ENCODE data around the gene WDR6.

Gene WDR6

GRCh38 chr3:49026536-49026935 is 19.3 kb downstream of the WDR6 start:
- Histone ChIP-seq H3K36me3 (ENCODE audit: insufficient read depth, low read depth, low read length) (peaks cover 75% of the 10 kb centered on the region), H3K27me3 (ENCODE audit: insufficient read depth, low read length) (no peaks in the 10 kb centered on the region), H3K9me3 (ENCODE audit: insufficient read depth, low read depth, low read length) (no peaks in the 10 kb centered on the region), H3K9ac (ENCODE audit: low read depth, low read length) (no peak overlapping the region), H3K4me3 (ENCODE audit: low read length) (no peak overlapping the region), H3K4me1 (ENCODE audit: insufficient read depth, low read length) (0 out of 2 replicates have a peak, but pooled peaks cover 5% of the 10 kb centered on the region), H3K27ac (ENCODE audit: low read length) (no peak overlapping the region)

- no peaks in the 10 kb centered on the region for H3K9me3 ChIP-seq (ENCODE audit: insufficient read depth, low read depth, low read length)
- 0 out of 2 replicates have a peak overlapping the region, but pooled peaks have one; percentile 86 for H3K4me3 ChIP-seq (ENCODE audit: low read length)
- H3K27ac ChIP-seq (ENCODE audit: low read length) = no peak overlapping the region
- H3K27me3 ChIP-seq (ENCODE audit: insufficient read depth, low read length) = no peaks in the 10 kb centered on the region
- 0 out of 2 replicates have a peak, but pooled peaks cover 5% of the 10 kb centered on the region for H3K4me1 ChIP-seq (ENCODE audit: insufficient read depth, low read length)
- peaks cover 86% of the 10 kb centered on the region for H3K36me3 ChIP-seq (ENCODE audit: insufficient read depth, low read depth, low read length)
- no peak overlapping the region for H3K9ac ChIP-seq (ENCODE audit: low read depth, low read length)
Measured at GRCh38 chr3:49027634-49028033, 20.4 kb downstream of the WDR6 start.

GRCh38 chr3:49028298-49028672 is 21.1 kb downstream of the WDR6 start:
- no peak overlapping the region for H3K27ac ChIP-seq (ENCODE audit: low read length)
- H3K4me3 ChIP-seq (ENCODE audit: low read length) = peak overlapping the region; percentile 86
- H3K27me3 ChIP-seq (ENCODE audit: insufficient read depth, low read length) = no peaks in the 10 kb centered on the region
- peaks cover 88% of the 10 kb centered on the region for H3K36me3 ChIP-seq (ENCODE audit: insufficient read depth, low read depth, low read length)
- H3K9ac ChIP-seq (ENCODE audit: low read depth, low read length) = peak overlapping the region; percentile 89
- H3K9me3 ChIP-seq (ENCODE audit: insufficient read depth, low read depth, low read length) = no peaks in the 10 kb centered on the region
- 0 out of 2 replicates have a peak, but pooled peaks cover 5% of the 10 kb centered on the region for H3K4me1 ChIP-seq (ENCODE audit: insufficient read depth, low read length)

- Histone ChIP-seq H3K4me3 (ENCODE audit: low read length) (peak within 1 kb of the TSS; percentile 86), H3K9ac (ENCODE audit: low read depth, low read length) (peak within 1 kb of the TSS; percentile 89), H3K4me1 (ENCODE audit: insufficient read depth, low read length) (0 out of 2 replicates have a peak, but pooled peaks cover 5% of the 10 kb centered on the region), H3K27me3 (ENCODE audit: insufficient read depth, low read length) (no peaks in the 10 kb centered on the region), H3K9me3 (ENCODE audit: insufficient read depth, low read depth, low read length) (no peaks in the 10 kb centered on the region), H3K36me3 (ENCODE audit: insufficient read depth, low read depth, low read length) (peaks cover 88% of the 10 kb centered on the region), H3K27ac (ENCODE audit: low read length) (no peak within 1 kb of the TSS)
Measured at GRCh38 chr3:49028673-49029562, 21.7 kb downstream of the WDR6 start, which contains the start of gene IMPDH2. TSS of gene IMPDH2 (minus strand) at chr3:49029398. CDS start at chr3:49029350, 48 bp downstream.

GRCh38 chr3:49029563-49029884 is 22.3 kb downstream of the WDR6 start:
- Histone ChIP-seq H3K4me3 (ENCODE audit: low read length) (peak overlapping the region; percentile 17; the same call in 1 of the 2 replicates), H3K9me3 (ENCODE audit: insufficient read depth, low read depth, low read length) (no peaks in the 10 kb centered on the region), H3K4me1 (ENCODE audit: insufficient read depth, low read length) (0 out of 2 replicates have a peak, but pooled peaks cover 5% of the 10 kb centered on the region), H3K27me3 (ENCODE audit: insufficient read depth, low read length) (no peaks in the 10 kb centered on the region), H3K27ac (ENCODE audit: low read length) (no peak overlapping the region), H3K36me3 (ENCODE audit: insufficient read depth, low read depth, low read length) (peaks cover 87% of the 10 kb centered on the region), H3K9ac (ENCODE audit: low read depth, low read length) (peak overlapping the region; percentile 33; the same call in 1 of the 2 replicates)

GRCh38 chr3:49030321-49030720 is 23.1 kb downstream of the WDR6 start:
- Histone ChIP-seq H3K27ac (ENCODE audit: low read length) (no peak overlapping the region), H3K36me3 (ENCODE audit: insufficient read depth, low read depth, low read length) (peaks cover 87% of the 10 kb centered on the region), H3K9ac (ENCODE audit: low read depth, low read length) (no peak overlapping the region), H3K4me3 (ENCODE audit: low read length) (no peak overlapping the region), H3K27me3 (ENCODE audit: insufficient read depth, low read length) (no peaks in the 10 kb centered on the region), H3K9me3 (ENCODE audit: insufficient read depth, low read depth, low read length) (no peaks in the 10 kb centered on the region), H3K4me1 (ENCODE audit: insufficient read depth, low read length) (0 out of 2 replicates have a peak, but pooled peaks cover 5% of the 10 kb centered on the region)

- Histone ChIP-seq H3K36me3 (ENCODE audit: insufficient read depth, low read depth, low read length) (peaks cover 77% of the 10 kb centered on the region), H3K9me3 (ENCODE audit: insufficient read depth, low read depth, low read length) (no peaks in the 10 kb centered on the region), H3K4me3 (ENCODE audit: low read length) (no peak overlapping the region), H3K27me3 (ENCODE audit: insufficient read depth, low read length) (no peaks in the 10 kb centered on the region), H3K9ac (ENCODE audit: low read depth, low read length) (no peak overlapping the region), H3K4me1 (ENCODE audit: insufficient read depth, low read length) (0 out of 2 replicates have a peak, but pooled peaks cover 5% of the 10 kb centered on the region), H3K27ac (ENCODE audit: low read length) (no peak overlapping the region)
Measured at GRCh38 chr3:49032646-49033304, 25.6 kb downstream of the WDR6 start.

GRCh38 chr3:49034650-49035049 is 27.5 kb downstream of the WDR6 start:
- Histone ChIP-seq H3K27ac (ENCODE audit: low read length) (no peak overlapping the region), H3K27me3 (ENCODE audit: insufficient read depth, low read length) (no peaks in the 10 kb centered on the region), H3K36me3 (ENCODE audit: insufficient read depth, low read depth, low read length) (peaks cover 76% of the 10 kb centered on the region), H3K9me3 (ENCODE audit: insufficient read depth, low read depth, low read length) (no peaks in the 10 kb centered on the region), H3K4me3 (ENCODE audit: low read length) (no peak overlapping the region), H3K4me1 (ENCODE audit: insufficient read depth, low read length) (no peaks in the 10 kb centered on the region), H3K9ac (ENCODE audit: low read depth, low read length) (no peak overlapping the region)

GRCh38 chr3:49035281-49035680 is 28.1 kb downstream of the WDR6 start:
- no peak overlapping the region for H3K9ac ChIP-seq (ENCODE audit: low read depth, low read length)
- no peak overlapping the region for H3K4me3 ChIP-seq (ENCODE audit: low read length)
- H3K27me3 ChIP-seq (ENCODE audit: insufficient read depth, low read length) = no peaks in the 10 kb centered on the region
- H3K36me3 ChIP-seq (ENCODE audit: insufficient read depth, low read depth, low read length) = peaks cover 75% of the 10 kb centered on the region
- H3K27ac ChIP-seq (ENCODE audit: low read length) = no peak overlapping the region
- H3K9me3 ChIP-seq (ENCODE audit: insufficient read depth, low read depth, low read length) = no peaks in the 10 kb centered on the region
- no peaks in the 10 kb centered on the region for H3K4me1 ChIP-seq (ENCODE audit: insufficient read depth, low read length)

- H3K9ac ChIP-seq (ENCODE audit: low read depth, low read length) = no peak overlapping the region
- H3K36me3 ChIP-seq (ENCODE audit: insufficient read depth, low read depth, low read length) = peaks cover 79% of the 10 kb centered on the region
- H3K4me1 ChIP-seq (ENCODE audit: insufficient read depth, low read length) = no peaks in the 10 kb centered on the region
- H3K27ac ChIP-seq (ENCODE audit: low read length) = no peak overlapping the region
- H3K27me3 ChIP-seq (ENCODE audit: insufficient read depth, low read length) = no peaks in the 10 kb centered on the region
- no peak overlapping the region for H3K4me3 ChIP-seq (ENCODE audit: low read length)
- H3K9me3 ChIP-seq (ENCODE audit: insufficient read depth, low read depth, low read length) = no peaks in the 10 kb centered on the region
Measured at GRCh38 chr3:49053543-49053942, 46.4 kb downstream of the WDR6 start.

GRCh38 chr3:49054344-49054862 is 47.2 kb downstream of the WDR6 start:
- no peak overlapping the region for H3K27ac ChIP-seq (ENCODE audit: low read length)
- peaks cover 78% of the 10 kb centered on the region for H3K36me3 ChIP-seq (ENCODE audit: insufficient read depth, low read depth, low read length)
- no peak overlapping the region for H3K4me3 ChIP-seq (ENCODE audit: low read length)
- H3K9me3 ChIP-seq (ENCODE audit: insufficient read depth, low read depth, low read length) = no peaks in the 10 kb centered on the region
- no peaks in the 10 kb centered on the region for H3K4me1 ChIP-seq (ENCODE audit: insufficient read depth, low read length)
- no peak overlapping the region for H3K9ac ChIP-seq (ENCODE audit: low read depth, low read length)
- H3K27me3 ChIP-seq (ENCODE audit: insufficient read depth, low read length) = no peaks in the 10 kb centered on the region
